NCI-H2227 (cell line): ENCODE results near the gene SLCO4C1.
"Not testable (repeated sequence)": the region's sequence is repeated elsewhere in the genome, so short reads cannot be mapped to it uniquely, and the experiment has no call there.

Source experiments
- DNase-seq: peaks from one replicate; lab custom pipeline; 2025; ENCODE audit not compliant: unreplicated experiment; lab: John Stamatoyannopoulos, UW

Gene SLCO4C1

GRCh38 chr5:102296178-102296817 lies at the start of gene SLCO4C1:
TSS of gene SLCO4C1 (minus strand) at chr5:102296284. CDS start at chr5:102296262, 22 bp downstream.
- peak; percentile 63 for DNase-seq

- no peak for DNase-seq
Observed at GRCh38 chr5:102341681-102342288, 45.7 kb upstream of the SLCO4C1 start.

GRCh38 chr5:102324714-102325113 lies 28.6 kb upstream of the SLCO4C1 start:
- no peak for DNase-seq

GRCh38 chr5:102318801-102319200 lies 22.7 kb upstream of the SLCO4C1 start:
- DNase-seq: not testable (repeated sequence)

- DNase-seq: no peak
Observed at GRCh38 chr5:102314328-102314727, 18.2 kb upstream of the SLCO4C1 start.

GRCh38 chr5:102313912-102314311 lies 17.8 kb upstream of the SLCO4C1 start:
- no peak for DNase-seq

- no peak for DNase-seq
Observed at GRCh38 chr5:102312586-102313370, 16.7 kb upstream of the SLCO4C1 start.

GRCh38 chr5:102309586-102309985 lies 13.5 kb upstream of the SLCO4C1 start:
- DNase-seq: no peak

GRCh38 chr5:102307232-102307631 lies 11.1 kb upstream of the SLCO4C1 start:
- no peak for DNase-seq

- no peak for DNase-seq
Observed at GRCh38 chr5:102306121-102306520, 10.0 kb upstream of the SLCO4C1 start.

GRCh38 chr5:102295534-102296177 lies 428 bp downstream of the SLCO4C1 start:
- no peak for DNase-seq

- no peak for DNase-seq
Observed at GRCh38 chr5:102294886-102295395, 1.1 kb downstream of the SLCO4C1 start.

GRCh38 chr5:102290004-102290403 lies 6.1 kb downstream of the SLCO4C1 start:
- no peak for DNase-seq

GRCh38 chr5:102289251-102289899 lies 6.7 kb downstream of the SLCO4C1 start:
- no peak for DNase-seq

GRCh38 chr5:102288630-102289029 lies 7.5 kb downstream of the SLCO4C1 start:
- DNase-seq: no peak

GRCh38 chr5:102286476-102286875 lies 9.6 kb downstream of the SLCO4C1 start:
- no peak for DNase-seq

GRCh38 chr5:102283102-102283797 lies 12.8 kb downstream of the SLCO4C1 start:
- DNase-seq: no peak

GRCh38 chr5:102279711-102280110 lies 16.4 kb downstream of the SLCO4C1 start:
- DNase-seq: no peak

GRCh38 chr5:102278231-102278630 lies 17.9 kb downstream of the SLCO4C1 start:
- DNase-seq: no peak

GRCh38 chr5:102277144-102277543 lies 18.9 kb downstream of the SLCO4C1 start:
- no peak for DNase-seq
